GM12801 (cell line): ENCODE data around the gene SCARB1.

Source experiments
- TF ChIP-seq, protein P1 (sequence below): IDR thresholded peaks from one replicate; pipeline ENCODE4 v1.5.1; 2011; ENCODE audit warnings: control low read depth; ENCODE audit not compliant: insufficient read length; ENCODE audit errors: extremely low read depth

The SCARB1 gene

GRCh38 chr12:124738636-124739467 is 124.8 kb downstream of the SCARB1 start:
- TF ChIP-seq, protein P1, sequence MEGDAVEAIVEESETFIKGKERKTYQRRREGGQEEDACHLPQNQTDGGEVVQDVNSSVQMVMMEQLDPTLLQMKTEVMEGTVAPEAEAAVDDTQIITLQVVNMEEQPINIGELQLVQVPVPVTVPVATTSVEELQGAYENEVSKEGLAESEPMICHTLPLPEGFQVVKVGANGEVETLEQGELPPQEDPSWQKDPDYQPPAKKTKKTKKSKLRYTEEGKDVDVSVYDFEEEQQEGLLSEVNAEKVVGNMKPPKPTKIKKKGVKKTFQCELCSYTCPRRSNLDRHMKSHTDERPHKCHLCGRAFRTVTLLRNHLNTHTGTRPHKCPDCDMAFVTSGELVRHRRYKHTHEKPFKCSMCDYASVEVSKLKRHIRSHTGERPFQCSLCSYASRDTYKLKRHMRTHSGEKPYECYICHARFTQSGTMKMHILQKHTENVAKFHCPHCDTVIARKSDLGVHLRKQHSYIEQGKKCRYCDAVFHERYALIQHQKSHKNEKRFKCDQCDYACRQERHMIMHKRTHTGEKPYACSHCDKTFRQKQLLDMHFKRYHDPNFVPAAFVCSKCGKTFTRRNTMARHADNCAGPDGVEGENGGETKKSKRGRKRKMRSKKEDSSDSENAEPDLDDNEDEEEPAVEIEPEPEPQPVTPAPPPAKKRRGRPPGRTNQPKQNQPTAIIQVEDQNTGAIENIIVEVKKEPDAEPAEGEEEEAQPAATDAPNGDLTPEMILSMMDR: no peak

DNA sequence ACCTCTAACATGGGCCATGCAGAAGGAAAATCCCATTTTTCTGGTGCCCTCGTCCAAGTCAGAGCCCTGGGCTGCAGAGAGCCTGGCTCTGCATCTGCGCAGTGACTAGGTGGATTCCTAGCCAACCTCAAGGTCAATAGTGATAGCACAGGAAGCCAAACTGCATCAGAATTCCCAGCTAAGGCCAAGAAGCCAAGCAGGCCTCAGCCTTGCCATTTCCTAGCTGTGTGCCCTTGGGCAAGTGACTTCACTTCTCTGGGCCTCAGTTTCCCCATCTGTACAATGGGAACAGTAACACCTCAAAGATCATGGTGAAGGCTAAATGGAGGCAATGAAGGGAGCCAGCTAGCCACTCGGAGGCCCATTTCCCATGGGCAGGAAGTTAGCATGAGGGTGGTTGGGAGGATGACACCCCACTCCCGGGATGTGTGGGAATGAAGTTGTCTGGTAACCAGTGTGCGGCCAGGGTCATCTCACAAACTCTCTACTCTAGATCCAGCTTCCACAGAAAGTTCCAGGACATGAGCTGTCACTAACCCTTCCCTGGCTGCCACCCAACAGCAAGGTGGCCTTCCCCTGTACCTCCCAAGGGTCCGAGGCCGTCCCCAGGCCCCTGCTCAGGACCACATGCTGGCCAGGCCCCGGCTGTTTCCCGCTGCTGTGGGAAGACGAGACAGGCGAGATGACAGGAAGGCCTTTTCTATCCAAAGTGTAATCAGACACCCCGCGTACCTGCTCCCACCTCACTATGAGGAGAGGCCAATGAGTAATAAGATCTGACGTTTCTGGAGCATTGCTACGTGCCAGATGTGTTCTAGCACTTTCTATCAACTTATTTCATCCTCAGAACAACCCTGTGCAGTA is 125.7 kb downstream of the SCARB1 start:
- TF ChIP-seq, protein P1: no peak

GRCh38 chr12:124737040-124737419 is 126.6 kb downstream of the SCARB1 start:
- TF ChIP-seq, protein P1: no peak

GRCh38 chr12:124736115-124737039 is 127.3 kb downstream of the SCARB1 start:
- TF ChIP-seq, protein P1: no peak

DNA sequence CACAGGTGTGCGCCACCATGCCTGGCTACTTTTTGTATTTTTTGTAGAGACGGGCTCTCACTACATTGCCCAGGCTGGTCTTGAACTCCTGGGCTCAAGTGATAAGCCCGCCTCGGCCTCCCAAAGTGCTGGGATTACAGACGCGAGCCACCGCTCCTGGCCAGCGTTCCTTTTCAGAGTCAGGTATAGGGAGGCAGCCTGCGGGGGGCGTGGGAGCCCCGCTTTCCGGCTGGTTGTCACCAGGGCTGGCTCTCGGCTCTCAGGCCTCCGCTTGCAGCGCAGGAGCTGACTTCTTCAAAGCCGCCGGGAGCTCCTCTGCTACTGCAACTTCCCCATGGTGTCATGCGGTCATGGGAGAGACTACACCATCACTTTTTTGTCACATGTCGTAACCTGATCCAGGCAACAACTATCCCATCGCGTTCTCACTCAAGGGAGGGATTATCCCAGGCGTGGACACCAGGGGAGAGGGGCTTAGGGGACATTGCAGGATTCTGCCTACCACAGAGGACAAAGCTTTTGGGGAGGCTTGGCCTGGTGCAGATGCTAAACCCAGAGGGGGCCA is 129.4 kb downstream of the SCARB1 start:
- TF ChIP-seq, protein P1: no peak

DNA sequence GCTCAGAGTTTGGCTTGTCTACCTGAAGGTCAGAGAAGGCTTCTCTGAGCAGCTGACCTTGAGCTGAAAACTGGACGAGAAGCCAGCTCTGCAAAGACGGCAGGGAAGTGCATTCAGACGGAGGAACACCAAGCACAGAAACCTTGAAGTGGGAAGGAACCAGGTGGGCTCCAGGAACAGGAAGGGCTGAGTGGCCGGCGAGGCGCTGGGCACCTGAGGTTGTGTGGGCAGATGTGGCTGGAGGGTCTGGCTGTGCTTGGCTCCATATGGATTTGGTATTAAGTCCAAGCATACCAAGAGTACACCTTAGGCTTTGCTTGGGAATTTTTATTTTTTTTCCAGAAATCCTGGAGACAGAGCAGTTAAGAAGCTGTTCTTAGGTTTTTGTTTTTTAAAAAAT is 130.6 kb downstream of the SCARB1 start:
- TF ChIP-seq, protein P1: no peak
